Measurements from ENCODE around the gene B3GNT8. TPM values are rescaled to one million over a fixed set of nuclear protein-coding genes. Genes with fewer than 3 reads are reported as not detected.

Gene B3GNT8
- total and polyA plus RNA-seq, 9 of the 15 experiments (the other 6 are each of a cell fraction or from before 2014, with no cell fraction given), result 0.11 to 2.9 (median 0.65) TPM; not detected in 2

GRCh38 chr19:41395355-41395754 is 31.8 kb downstream of the B3GNT8 start (continued):
- TF ChIP-seq, protein P1, sequence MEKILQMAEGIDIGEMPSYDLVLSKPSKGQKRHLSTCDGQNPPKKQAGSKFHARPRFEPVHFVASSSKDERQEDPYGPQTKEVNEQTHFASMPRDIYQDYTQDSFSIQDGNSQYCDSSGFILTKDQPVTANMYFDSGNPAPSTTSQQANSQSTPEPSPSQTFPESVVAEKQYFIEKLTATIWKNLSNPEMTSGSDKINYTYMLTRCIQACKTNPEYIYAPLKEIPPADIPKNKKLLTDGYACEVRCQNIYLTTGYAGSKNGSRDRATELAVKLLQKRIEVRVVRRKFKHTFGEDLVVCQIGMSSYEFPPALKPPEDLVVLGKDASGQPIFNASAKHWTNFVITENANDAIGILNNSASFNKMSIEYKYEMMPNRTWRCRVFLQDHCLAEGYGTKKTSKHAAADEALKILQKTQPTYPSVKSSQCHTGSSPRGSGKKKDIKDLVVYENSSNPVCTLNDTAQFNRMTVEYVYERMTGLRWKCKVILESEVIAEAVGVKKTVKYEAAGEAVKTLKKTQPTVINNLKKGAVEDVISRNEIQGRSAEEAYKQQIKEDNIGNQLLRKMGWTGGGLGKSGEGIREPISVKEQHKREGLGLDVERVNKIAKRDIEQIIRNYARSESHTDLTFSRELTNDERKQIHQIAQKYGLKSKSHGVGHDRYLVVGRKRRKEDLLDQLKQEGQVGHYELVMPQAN (IDR thresholded peaks at IDR 0.05; ENCODE audit: borderline replicate concordance), result peak; percentile 56; the same call in 1 of the 2 replicates
- TF ChIP-seq IFI16 (CRISPR knock-in tag; IDR thresholded peaks at IDR 0.05) (no peak), BRF1 (IDR thresholded peaks at IDR 0.05; ENCODE audit: borderline replicate concordance, extremely low read depth, insufficient read length) (no peak), JUNB (CRISPR knock-in tag; conservative IDR thresholded peaks at IDR 0.05) (no peak), CTCF (IDR thresholded peaks at IDR 0.05 in 2 of 3, conservative IDR thresholded peaks at IDR 0.05 in 1 of 3; ENCODE audit: insufficient read depth in 2 of 3, low read depth in 1 of 3, low read length in 3 of 3) (no peak), ZNF431 (CRISPR knock-in tag; IDR thresholded peaks at IDR 0.05) (no peak), ZNF133 (CRISPR knock-in tag; IDR thresholded peaks at IDR 0.05) (no peak), RERE (CRISPR knock-in tag; IDR thresholded peaks at IDR 0.05; ENCODE audit: borderline replicate concordance) (no peak), HDAC2 (IDR thresholded peaks at IDR 0.05) (peak; percentile 61; the same call in 1 of the 2 replicates), HDGF (IDR thresholded peaks at IDR 0.05) (peak; percentile 88; the same call in 1 of the 2 replicates), KAT8 (IDR thresholded peaks at IDR 0.05; ENCODE audit: low read depth) (no peak), THRAP3 (IDR thresholded peaks at IDR 0.05; ENCODE audit: borderline replicate concordance) (no peak), LEF1 (IDR thresholded peaks at IDR 0.05) (peak; percentile 51), HMG20A (CRISPR knock-in tag; conservative IDR thresholded peaks at IDR 0.05) (no peak), CHAMP1 (IDR thresholded peaks at IDR 0.05) (no peak), PTRF (tag; IDR thresholded peaks at IDR 0.05) (no peak), HDAC1 (IDR thresholded peaks at IDR 0.05) (peak in 1 of 2 experiments; percentile 79; a peak in 1 of 4 replicates), ZNF436 (CRISPR knock-in tag; IDR thresholded peaks at IDR 0.05) (no peak)

Data from K562 (cell line).